PFSK-1 (cell line): ENCODE measurements around the gene MARVELD2.

Experiments
- POLR2AphosphoS5 ChIP-seq: IDR thresholded peaks from 2 replicates; pipeline ENCODE4 v1.6.1; 2012; ENCODE audit warnings: low read depth, mild to moderate bottlenecking, control low read depth, low read length, moderate library complexity
- SIN3A ChIP-seq: IDR thresholded peaks from 2 replicates; pipeline ENCODE4 v1.6.1; 2012; ENCODE audit warnings: mild to moderate bottlenecking, low read length, moderate library complexity, borderline replicate concordance; ENCODE audit not compliant: insufficient read depth
- TAF1 ChIP-seq: IDR thresholded peaks from 2 replicates; pipeline ENCODE4 v1.6.1; 2012; ENCODE audit warnings: low read length, control low read depth, borderline replicate concordance; ENCODE audit not compliant: insufficient read depth
- TF ChIP-seq, protein P1 (sequence below), 2 experiments: IDR thresholded peaks; 2 replicates each; pipeline versions ENCODE4 v1.6.1 to v1.8.0; 2011 to 2012; ENCODE audit warnings: low read depth in 2 of 2, low read length in 2 of 2, control low read depth in 1 of 2, inconsistent platforms in 1 of 2, mild to moderate bottlenecking in 1 of 2, moderate library complexity in 1 of 2; ENCODE audit not compliant: insufficient read depth in 1 of 2

GRCh38 chr5:69444127-69444754 is 29.3 kb downstream of the MARVELD2 start:
- no peak for TF ChIP-seq TAF1
- TF ChIP-seq POLR2AphosphoS5 = no peak
- TF ChIP-seq SIN3A = no peak
- TF ChIP-seq, protein P1, sequence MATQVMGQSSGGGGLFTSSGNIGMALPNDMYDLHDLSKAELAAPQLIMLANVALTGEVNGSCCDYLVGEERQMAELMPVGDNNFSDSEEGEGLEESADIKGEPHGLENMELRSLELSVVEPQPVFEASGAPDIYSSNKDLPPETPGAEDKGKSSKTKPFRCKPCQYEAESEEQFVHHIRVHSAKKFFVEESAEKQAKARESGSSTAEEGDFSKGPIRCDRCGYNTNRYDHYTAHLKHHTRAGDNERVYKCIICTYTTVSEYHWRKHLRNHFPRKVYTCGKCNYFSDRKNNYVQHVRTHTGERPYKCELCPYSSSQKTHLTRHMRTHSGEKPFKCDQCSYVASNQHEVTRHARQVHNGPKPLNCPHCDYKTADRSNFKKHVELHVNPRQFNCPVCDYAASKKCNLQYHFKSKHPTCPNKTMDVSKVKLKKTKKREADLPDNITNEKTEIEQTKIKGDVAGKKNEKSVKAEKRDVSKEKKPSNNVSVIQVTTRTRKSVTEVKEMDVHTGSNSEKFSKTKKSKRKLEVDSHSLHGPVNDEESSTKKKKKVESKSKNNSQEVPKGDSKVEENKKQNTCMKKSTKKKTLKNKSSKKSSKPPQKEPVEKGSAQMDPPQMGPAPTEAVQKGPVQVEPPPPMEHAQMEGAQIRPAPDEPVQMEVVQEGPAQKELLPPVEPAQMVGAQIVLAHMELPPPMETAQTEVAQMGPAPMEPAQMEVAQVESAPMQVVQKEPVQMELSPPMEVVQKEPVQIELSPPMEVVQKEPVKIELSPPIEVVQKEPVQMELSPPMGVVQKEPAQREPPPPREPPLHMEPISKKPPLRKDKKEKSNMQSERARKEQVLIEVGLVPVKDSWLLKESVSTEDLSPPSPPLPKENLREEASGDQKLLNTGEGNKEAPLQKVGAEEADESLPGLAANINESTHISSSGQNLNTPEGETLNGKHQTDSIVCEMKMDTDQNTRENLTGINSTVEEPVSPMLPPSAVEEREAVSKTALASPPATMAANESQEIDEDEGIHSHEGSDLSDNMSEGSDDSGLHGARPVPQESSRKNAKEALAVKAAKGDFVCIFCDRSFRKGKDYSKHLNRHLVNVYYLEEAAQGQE (IDR thresholded peaks at IDR 0.05; ENCODE audit: insufficient read depth in 1 of 2, low read depth in 2 of 2, low read length in 2 of 2) = no peak
